Measurements from ENCODE around the gene TSTD1.

DNA sequence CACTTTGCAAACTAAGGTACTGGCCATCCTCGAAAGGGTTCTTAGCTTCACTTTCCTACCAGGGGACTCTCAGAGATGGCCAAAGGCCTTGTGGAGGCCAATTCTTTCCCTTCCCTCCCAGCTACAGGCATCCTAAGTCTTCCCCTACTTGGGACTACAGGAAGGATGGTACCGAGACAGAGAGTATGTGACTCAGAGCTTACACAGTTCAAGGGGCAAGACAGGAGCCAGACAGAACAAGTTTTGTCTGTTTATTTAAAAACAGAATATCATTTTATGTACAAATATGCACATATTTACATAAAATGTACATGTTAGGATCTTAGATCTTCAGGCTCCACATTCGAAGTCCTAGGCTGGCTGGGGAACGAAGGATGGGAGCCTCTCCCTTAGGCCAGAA, 32.0 kb upstream of the TSTD1 start:
- TF ChIP-seq, protein P1, sequence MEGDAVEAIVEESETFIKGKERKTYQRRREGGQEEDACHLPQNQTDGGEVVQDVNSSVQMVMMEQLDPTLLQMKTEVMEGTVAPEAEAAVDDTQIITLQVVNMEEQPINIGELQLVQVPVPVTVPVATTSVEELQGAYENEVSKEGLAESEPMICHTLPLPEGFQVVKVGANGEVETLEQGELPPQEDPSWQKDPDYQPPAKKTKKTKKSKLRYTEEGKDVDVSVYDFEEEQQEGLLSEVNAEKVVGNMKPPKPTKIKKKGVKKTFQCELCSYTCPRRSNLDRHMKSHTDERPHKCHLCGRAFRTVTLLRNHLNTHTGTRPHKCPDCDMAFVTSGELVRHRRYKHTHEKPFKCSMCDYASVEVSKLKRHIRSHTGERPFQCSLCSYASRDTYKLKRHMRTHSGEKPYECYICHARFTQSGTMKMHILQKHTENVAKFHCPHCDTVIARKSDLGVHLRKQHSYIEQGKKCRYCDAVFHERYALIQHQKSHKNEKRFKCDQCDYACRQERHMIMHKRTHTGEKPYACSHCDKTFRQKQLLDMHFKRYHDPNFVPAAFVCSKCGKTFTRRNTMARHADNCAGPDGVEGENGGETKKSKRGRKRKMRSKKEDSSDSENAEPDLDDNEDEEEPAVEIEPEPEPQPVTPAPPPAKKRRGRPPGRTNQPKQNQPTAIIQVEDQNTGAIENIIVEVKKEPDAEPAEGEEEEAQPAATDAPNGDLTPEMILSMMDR (IDR thresholded peaks at IDR 0.05): no peak
- no peak for TF ChIP-seq SIN3A (IDR thresholded peaks at IDR 0.05; ENCODE audit: borderline replicate concordance, insufficient read depth, low read depth, low read length)
- TF ChIP-seq, protein P2, sequence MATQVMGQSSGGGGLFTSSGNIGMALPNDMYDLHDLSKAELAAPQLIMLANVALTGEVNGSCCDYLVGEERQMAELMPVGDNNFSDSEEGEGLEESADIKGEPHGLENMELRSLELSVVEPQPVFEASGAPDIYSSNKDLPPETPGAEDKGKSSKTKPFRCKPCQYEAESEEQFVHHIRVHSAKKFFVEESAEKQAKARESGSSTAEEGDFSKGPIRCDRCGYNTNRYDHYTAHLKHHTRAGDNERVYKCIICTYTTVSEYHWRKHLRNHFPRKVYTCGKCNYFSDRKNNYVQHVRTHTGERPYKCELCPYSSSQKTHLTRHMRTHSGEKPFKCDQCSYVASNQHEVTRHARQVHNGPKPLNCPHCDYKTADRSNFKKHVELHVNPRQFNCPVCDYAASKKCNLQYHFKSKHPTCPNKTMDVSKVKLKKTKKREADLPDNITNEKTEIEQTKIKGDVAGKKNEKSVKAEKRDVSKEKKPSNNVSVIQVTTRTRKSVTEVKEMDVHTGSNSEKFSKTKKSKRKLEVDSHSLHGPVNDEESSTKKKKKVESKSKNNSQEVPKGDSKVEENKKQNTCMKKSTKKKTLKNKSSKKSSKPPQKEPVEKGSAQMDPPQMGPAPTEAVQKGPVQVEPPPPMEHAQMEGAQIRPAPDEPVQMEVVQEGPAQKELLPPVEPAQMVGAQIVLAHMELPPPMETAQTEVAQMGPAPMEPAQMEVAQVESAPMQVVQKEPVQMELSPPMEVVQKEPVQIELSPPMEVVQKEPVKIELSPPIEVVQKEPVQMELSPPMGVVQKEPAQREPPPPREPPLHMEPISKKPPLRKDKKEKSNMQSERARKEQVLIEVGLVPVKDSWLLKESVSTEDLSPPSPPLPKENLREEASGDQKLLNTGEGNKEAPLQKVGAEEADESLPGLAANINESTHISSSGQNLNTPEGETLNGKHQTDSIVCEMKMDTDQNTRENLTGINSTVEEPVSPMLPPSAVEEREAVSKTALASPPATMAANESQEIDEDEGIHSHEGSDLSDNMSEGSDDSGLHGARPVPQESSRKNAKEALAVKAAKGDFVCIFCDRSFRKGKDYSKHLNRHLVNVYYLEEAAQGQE (IDR thresholded peaks at IDR 0.05; ENCODE audit: insufficient read depth in 1 of 2, low read depth in 2 of 2, low read length in 1 of 2): no peak
- no peak for TF ChIP-seq POLR2AphosphoS5 (IDR thresholded peaks at IDR 0.05; ENCODE audit: low read depth, low read length)
- TF ChIP-seq TCF7L2 (IDR thresholded peaks at IDR 0.05; ENCODE audit: low read depth, low read length): no peak
